GM19468 (cell line): ENCODE data around the gene FGF12.
A peak's percentile ranks its signal among the peaks of the same experiment; 100 is the strongest.

Source experiments
- ATAC-seq: cut with Tn5 transposase; IDR thresholded peaks from one replicate; pipeline ENCODE4 v1.9.1; 2021; ENCODE audit warnings: mild to moderate bottlenecking, moderate library complexity, moderate number of reproducible peaks; ENCODE audit not compliant: unreplicated experiment; ENCODE audit errors: extremely low read depth

FGF12 gene

GRCh38 chr3:192169332-192169915, 557.9 kb downstream of the FGF12 start:
- ATAC-seq, result no peak

DNA sequence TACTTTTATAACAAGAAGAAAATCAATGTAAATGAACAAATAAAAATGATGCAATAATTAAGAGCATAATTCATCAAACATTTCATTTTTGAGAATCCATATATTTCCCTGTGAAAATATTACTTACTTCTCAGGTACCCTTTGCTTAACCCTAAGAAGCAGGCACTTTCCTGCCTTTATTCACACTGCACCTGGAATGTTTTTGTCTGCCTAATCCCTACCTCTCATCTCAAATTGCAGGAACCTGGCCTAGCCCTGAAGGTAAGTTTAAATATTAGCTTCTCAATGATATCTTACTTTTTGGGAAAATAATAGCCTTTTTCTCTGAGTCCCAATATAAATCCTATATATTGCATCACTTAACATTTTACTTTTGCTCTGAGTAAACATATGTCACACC, 559.1 kb downstream of the FGF12 start:
- ATAC-seq, result no peak

- ATAC-seq, result no peak
Observed at GRCh38 chr3:192165552-192165951, 561.8 kb downstream of the FGF12 start.

DNA sequence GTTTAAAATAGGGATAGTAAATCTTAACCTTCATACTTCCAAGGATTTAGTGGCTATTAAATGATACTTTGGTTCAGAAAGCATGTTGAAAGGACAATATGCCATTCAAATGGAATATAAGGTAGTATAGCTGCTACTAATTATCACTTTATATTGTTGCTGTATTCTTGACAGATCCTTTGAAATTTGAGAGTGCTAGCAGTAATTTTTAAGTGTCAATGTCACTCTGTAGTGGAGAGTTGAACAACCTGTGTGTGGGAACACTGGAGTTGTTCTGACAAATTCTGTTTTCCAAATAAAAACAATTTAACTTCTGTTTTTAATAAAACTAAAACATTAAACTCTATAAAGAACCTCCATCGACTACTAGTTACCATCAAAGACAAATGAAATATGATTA, 565.7 kb downstream of the FGF12 start:
- ATAC-seq, result no peak

- no peak for ATAC-seq
Observed at GRCh38 chr3:192156382-192156781, 571.0 kb downstream of the FGF12 start.

DNA sequence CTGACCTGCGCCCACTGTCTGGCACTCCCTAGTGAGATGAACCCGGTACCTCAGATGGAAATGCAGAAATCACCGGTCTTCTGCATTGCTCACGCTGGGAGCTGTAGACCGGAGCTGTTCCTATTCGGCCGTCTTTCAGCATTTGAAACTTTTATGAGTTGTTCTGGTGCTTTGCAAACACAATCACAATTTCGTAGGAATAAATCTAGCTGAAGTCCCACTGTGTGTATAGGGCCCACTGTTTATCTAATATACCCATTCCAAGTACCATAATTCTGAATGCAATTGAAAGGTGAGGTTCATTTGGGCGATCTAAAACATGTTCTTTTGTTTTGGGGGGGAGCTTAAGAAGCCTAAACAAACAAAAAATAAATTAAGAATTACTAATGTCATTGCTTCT, 572.1 kb downstream of the FGF12 start:
- ATAC-seq, result no peak

DNA sequence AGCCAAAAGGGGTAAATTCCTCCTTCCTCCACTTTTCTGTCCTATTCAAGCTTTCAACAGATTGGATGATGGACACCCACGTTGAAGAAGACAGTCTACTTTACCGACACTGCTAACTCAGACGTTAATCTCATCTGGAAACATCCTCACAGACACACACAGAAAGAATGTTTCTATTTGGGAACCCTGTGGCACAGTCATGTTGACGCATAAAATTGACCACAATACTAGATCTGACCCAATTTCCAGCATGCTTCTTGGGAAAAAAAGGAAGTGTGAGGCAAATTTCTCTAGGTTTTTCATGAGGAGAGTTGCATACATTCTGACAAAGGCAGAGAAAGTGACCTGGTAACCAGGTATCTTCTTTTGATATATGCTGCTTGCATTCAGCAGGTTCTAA, 594.1 kb downstream of the FGF12 start:
- ATAC-seq, result no peak

GRCh38 chr3:192130534-192131132, 596.7 kb downstream of the FGF12 start:
- peak; percentile 58 for ATAC-seq

- ATAC-seq, result no peak
Observed at GRCh38 chr3:192129586-192129985, 597.8 kb downstream of the FGF12 start.

DNA sequence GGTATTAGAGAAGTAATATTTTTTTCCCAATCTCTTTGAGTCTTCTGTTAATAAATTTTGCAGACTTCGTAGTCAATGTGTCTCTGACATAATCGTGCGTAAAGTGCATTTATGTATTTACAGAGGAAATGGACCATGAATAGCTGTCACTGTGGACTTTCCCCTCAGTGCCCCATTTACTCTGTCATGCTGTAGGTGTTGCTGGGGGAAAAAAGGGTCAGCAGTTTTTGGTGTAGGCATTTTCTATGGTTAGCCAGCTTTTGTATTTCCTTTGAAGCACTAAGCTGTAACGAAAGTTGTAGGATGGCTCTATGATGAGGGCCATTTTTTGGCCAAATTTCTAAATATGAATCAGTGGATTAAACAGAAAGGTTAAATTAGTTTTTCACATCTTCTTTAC, 598.4 kb downstream of the FGF12 start:
- peak; percentile 56 for ATAC-seq

DNA sequence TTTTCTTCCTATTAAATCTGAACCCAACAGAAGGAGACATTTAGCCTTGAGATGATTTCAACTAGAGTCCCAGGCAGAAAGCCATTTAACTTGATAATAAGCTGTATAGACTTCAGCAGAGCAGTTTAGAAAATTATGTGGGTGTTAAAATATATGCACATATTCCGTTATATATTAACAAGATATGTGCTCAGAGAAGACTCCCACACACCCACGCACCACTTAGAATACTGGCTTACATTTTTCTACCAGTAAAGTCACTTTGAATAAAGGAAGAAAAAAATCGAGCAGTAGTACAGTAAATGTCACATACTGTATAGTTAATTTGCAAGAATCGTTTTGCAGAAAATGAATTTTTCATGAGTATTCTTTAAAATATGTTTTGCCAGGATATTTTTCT, 599.3 kb downstream of the FGF12 start:
- no peak for ATAC-seq

- ATAC-seq, result peak; percentile 40
Observed at GRCh38 chr3:192122832-192123594, 604.3 kb downstream of the FGF12 start.

DNA sequence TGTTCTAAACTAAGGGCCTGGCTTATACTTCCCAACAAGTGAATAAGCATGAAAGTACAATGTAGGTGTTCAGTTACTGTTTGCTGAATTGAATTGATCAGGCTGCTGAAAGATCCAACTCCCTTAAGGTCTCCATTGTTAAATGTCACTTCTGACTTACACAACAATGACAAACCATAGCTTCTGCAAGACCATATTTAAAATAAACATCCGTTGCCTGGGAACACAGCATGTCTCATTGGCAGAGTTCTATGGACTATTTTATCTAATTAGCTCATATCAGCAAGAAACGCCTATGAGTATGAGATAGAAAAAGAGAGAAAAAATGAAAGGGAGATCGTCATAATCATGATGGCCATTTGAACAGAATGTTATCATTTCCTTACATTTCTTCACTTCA, 605.4 kb downstream of the FGF12 start:
- ATAC-seq, result no peak

- no peak for ATAC-seq
Observed at GRCh38 chr3:192108820-192109219, 618.5 kb downstream of the FGF12 start.

DNA sequence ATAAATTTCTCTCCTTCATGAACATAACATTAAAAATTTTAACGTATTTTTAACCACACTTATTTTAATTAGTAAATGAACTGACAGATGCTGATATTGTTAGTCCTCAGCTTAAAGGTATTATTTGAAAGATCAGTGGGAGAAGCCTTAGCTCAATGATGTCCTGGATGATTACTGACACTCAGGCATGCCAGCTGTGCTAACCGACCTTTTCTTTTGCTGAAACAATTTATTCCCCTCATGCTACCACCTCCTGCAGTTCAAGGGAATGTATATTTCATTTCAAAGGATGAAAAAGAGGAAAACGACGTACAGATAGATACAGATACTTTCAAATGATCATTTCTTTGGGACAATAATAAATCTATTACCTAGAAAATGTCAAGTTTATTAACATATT, 620.8 kb downstream of the FGF12 start:
- no peak for ATAC-seq

GRCh38 chr3:192092388-192093005, 634.8 kb downstream of the FGF12 start:
- ATAC-seq, result no peak

- ATAC-seq, result no peak
Observed at GRCh38 chr3:192091831-192092230, 635.5 kb downstream of the FGF12 start.

DNA sequence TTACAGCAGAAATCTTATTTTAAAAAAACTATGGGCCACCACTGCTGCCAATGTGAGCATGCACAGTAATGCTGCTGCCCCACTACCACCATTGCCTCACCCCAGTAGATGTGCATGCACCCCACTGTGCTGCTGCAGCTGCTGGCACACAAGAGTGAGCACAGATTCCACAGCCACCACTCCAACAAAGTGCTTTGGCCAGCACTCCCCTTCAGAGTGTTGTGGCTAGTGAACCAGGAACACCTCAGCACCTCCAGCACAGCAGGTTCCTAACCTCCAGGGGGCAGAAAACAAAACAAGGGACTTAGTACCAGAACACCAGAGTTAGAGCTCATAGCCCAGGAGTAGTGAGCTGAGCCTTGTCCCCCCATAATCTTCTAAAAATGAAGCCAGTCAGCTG, 636.8 kb downstream of the FGF12 start:
- peak; percentile 44 for ATAC-seq
